COLO829 (cell line): Measurements from ENCODE around the gene CKS1B.

Source experiments
- DNase-seq: peaks from one replicate; pipeline ENCODE4 v3.0.0; 2012; ENCODE audit warnings: low spot score

The CKS1B gene

DNA sequence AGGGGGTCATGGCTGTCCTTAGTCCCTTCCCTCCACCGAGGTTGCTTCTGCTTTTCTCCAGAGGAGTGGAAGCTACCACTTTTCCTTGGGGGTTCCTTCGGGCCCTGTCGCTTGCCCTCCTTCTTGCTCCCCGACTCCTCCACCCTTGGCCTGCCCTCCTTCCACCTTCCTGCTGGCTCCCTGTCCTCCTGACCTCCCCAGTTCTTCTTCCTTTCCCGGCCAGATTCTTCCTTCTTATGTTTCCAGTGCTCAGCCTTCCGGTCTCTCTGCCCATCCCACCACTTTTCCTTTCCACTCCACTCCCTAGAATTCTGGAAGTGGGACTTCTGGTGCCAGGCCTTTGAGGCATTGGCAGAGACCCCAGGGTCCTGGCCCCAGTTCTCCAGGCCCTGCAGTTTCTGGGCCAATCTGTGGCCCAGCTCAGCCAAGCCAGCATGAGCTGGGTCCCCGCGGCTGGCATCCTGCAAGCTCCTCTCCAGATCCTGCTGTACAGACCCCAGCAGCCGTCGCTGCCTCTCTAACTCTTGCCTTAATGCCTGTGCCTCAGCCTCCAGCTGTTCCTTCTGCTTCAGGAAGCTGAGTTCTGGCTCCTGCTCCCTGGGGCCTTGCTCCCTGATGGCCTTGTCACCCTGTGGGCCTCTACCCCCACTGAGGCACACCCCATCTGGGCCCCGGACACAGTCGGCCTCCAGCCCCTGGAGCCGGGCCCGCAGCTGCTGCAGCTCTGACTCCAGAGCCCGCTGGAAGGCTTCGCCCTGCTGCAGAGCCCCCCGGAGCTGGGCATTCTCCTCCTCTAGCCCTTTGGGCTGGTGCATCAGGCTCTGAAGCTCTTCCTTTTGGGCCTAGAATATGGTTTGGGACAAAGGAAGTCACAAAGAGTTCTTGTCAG is 28.3 kb upstream of the CKS1B start:
- no peak for DNase-seq

GRCh38 chr1:154948079-154948478 is 26.4 kb upstream of the CKS1B start:
- no peak for DNase-seq

DNA sequence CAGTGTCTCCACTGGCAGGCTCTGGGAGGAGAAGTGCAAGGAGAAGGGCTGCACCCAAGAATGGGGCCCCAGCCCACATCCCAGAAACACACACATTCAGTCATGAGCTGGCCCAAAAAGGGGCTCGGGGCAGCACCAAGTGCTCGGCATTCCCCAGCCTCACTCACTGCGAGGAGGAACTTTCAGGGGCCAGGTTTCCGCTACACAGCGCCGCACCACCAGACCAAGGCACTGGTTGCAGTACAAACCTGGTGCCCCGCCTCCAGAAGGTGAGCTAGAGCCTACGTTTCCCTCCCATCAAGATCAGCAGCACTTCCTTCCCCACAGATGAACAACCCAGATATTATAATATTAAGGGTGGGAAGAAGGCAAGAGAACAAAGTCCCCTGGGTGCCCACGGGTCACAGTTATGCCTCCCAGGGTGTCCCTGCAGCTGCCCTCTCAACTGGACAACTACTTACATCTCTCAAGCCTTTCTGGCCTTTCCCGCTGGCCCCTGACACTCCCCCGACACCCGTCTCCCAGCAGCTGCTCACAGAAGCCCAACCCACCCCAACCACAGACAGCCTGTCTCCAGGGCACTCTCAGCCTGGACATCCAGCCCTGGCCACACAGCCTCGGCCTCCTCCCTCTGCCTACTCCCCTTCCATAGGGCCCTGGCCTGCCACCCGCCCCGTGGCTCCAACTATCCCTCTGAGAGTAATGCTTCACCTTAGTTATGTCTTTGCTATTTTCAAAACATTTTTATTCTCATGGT is 22.4 kb upstream of the CKS1B start:
- no peak for DNase-seq

DNA sequence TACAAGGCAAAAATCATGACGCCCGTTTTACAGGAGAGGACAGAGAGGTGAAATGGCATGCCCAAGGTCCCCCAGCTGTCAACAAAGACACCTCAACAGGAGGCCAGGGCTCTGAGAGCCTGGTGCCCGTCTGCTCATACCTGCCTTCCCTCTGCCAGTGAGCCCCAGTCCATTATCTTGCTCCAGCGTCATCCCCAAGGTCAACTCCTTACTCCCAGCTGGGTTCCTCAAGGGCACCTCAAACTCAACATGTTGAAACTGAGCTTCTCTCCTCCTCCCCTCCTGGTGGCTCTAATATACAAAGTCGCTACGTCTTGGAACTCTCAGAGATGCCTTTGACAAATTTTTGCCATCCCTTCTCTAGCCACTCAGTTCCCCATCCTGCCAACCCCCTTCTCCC is 21.8 kb upstream of the CKS1B start:
- no peak for DNase-seq

DNA sequence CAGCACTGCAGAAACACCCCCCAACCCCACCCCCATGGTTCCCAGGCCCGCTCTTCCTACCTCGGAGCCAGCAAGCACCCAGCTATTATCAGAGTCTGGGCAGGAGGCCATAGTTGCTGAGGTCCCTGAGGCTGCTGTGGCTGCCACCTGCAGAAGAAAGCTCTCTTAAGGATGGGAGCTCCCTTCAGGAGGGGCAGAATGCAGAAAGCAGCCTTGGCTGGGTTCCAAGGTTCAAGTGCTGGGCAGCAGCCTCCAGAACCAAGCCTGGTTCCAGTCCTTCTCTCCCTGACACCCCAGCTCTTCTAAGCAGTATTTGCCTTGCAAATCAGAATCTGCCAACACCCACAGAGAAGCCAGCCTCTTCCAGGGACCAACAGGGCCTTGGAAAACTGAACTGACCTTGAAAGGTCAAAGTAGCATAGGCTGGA is 20.9 kb upstream of the CKS1B start:
- DNase-seq: no peak

DNA sequence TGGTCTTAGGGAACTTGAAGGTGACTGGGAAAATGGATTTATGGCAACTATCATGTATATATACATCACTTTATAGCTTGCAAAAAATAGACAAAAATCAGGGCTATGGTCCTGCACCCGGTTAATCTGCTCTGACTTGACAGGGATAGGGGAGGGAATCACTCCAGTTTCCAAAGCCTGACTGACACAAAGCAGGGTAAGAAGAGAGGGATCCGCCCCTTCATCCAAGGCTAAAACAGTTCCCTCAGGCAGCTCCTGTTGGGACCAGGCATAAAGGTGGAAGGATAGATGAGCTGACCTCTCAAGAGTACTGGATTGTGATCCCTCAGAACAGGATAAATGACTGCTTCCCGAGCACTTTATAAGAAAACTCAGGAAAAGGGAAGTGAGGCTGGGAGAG is 19.9 kb upstream of the CKS1B start:
- no peak for DNase-seq

DNA sequence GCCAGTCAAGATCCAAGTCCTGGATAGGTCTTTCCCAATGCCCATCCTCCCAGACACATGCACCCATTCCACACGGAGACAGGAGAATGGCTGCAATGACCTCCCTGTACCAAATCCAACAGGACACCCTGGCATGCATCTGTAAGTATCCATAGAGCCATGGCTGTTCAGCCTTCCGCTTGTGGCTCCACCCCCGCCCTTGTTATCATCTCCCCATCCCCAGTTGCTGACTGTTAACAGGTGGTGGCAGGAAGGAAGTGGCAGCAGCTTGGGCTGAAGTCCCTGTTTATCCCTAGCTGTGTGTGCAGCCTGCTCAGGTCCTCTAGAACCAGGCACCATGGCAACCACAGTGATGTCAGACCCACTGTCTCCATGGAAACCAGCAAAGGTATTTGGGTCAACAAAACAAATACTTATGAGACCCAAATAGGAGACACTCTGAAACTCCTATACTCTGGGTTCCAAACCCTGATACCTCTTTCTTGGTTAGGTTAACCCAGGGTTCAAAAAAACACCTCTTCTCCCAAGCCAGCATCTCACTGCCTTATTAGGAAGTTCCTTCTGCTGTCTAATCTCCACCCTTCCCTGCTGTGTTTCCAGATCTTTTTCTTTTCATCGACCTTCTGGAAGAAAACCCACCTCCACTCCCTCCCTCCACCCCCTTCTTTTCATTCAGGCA is 19.3 kb upstream of the CKS1B start:
- no peak for DNase-seq

DNA sequence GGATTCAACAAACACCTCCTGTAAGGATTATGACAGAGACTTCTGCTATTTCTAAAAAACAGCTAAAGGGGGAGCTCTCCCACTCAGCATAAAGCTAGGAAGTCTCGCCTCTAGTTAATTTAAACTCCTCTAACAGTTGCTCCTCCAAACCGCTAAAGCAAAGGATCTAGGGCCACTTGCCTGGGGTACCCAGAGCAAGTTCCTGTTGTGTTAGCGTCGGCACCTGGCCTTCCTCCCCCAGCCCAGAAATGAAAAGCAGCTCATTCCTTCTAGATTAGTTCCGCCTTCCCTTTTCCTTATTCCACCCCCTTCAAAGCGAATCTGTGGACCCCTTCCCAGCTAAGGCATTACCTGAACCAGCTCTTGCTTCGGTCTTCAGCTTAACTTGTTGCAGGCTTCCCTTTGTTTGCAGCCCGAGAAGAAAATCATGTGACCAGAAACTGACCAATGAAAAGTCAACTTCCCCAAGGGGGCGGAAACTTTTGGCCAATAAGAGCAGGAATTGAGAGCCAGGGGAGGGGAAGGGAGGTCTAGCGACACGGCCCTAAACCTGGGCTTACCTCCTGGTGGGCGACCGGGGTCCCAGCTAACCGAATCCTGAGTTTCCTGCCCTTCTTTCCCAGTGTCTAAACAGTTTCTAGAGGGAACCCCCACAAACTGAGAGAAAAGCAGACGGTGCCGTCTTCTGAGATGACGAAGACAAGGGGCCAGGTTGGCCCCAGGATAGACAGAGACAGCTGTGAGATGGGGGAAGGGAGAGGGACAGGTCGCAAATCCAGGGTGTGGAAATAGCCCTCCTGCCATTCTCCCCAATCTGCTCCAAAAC is 18.6 kb upstream of the CKS1B start, which contains the start of gene PBXIP1:
Gene PBXIP1 (minus strand): TSS at position 382 of the 826 bp plus-strand sequence. CDS start 2,378 bp downstream, outside the sequence.
- DNase-seq: peak; percentile 98

- DNase-seq: no peak
These were observed 17.9 kb upstream of the CKS1B start for GRCh38 chr1:154956544-154956941.

DNA sequence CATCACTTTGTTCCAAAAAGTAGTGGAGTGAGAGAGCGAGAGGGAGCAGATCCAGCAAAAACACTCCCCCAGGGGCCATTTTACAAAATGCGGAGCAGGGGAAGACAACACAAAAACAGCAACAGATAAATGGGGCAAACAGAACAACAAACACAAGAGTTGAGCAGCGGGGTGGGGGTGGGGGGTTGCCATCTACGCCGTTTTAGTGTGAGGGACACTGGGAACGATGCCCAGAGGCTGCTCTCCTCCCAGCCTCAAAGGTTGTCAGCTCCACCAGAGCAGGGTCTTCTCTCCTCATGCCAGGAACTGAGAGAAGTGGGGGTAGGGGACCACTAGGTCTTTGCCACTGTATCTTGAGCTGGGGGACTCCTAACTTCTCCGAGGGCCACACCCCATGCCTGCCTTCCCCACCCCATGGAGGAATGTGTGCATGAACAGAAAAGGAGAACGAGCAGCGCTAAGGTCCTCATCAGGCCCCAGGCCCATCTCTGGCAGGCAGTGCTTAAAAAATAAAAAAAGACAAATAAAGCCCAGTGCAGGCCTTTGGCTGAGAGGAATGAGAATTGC is 17.3 kb upstream of the CKS1B start:
- DNase-seq: no peak

- DNase-seq: no peak
These were observed 16.4 kb upstream of the CKS1B start for GRCh38 chr1:154958036-154958435.

GRCh38 chr1:154958681-154959425 is 15.6 kb upstream of the CKS1B start:
- DNase-seq: no peak

DNA sequence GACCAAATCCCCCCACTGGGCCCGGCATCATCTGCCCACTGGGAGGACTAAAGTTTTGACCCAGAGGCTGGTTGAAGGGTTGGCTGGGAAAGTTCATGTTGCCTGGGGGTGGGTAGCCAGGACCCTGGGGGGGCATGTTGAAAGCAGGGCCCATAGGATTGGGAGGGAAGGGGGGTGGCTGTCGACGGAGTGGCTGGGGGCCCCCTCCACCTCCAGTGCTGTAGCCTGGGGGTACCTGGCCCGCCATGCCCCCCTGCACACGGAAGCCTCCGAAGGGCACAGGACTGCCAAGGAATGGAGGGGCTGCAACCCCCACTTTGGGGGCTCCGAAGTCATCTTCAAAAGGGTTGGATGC is 15.1 kb upstream of the CKS1B start:
- DNase-seq: no peak

GRCh38 chr1:154960446-154961136 is 13.9 kb upstream of the CKS1B start:
- DNase-seq: no peak

- peak; percentile 61 for DNase-seq
These were observed 13.0 kb upstream of the CKS1B start, which contains the start of gene PYGO2 for GRCh38 chr1:154961207-154962155. TSS of gene PYGO2 (minus strand) at chr1:154961782. CDS start at chr1:154961576, 206 bp downstream.

- no peak for DNase-seq
These were observed 12.2 kb upstream of the CKS1B start for GRCh38 chr1:154962156-154962749.

DNA sequence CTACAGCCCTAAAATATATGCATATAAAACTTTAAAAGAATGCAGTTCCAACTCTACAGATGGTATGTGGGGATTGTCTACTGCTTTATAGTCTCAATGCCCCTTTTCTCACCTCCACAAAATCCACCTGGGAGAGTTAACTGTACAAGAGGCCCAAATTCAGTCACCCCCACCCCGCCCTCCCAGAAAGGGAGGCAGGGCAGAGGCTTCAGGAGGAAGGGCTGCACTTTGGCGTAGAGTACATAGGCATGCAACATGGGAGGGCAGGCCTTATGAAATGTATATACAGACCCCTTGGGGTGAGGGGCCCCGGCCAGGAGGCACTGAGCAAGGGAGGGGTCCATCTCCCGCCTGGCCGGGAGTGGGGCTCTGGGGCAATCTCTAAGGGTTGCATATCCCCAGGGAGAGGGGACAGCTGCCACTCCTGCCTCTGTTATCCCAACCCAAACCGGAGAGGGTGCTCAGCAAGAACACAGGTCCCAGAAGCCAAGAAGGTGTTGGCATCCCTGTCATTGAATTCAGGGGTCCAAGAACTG is 11.6 kb upstream of the CKS1B start:
- DNase-seq: no peak

DNA sequence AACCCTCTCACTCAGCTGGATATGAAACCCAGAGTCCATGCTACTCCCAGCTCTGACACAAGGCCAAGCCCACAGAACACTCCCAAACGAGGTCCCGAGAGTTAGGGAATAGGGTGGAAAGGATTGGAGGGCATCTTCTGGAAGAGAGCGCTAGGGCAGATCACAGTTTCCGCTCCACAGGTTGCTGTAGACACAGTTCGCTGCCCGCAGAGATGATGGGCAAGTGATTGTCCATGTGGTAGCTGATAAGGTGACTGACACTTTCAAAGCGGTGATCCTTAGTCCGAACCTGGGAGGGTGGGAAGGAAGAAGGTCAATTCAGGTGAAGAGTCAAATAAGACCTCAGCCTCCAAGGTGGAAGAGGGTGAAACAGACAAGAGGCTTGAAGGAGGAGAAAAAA is 10.8 kb upstream of the CKS1B start:
- no peak for DNase-seq
